Stimulated activated memory B cell treated with anti-CD40 and anti-IgM and Interleukin-4, amounts not matched to agents 10 μg/mL and 1 μg/mL and 100 μg/mL, for 72 hours (primary cell): Measurements from ENCODE around the gene SFI1.
A peak's percentile ranks its signal among the peaks of the same experiment; 100 is the strongest.

Experiments
- ATAC-seq: fragments of 150-1000 bp; cut with Tn5 transposase; 2 replicates; pipeline ENCODE4 v1.10.0; 2021
- H3K27ac Mint-ChIP-seq: one replicate; pipeline ENCODE4 v1.8.0; 2022; ENCODE audit warnings: mild to moderate bottlenecking, mixed read lengths
- H3K27me3 Mint-ChIP-seq: one replicate; pipeline ENCODE4 v1.8.0; 2022; ENCODE audit warnings: mixed read lengths
- H3K36me3 Mint-ChIP-seq: one replicate; pipeline ENCODE4 v1.8.0; 2022; ENCODE audit warnings: mixed read lengths
- H3K4me1 Mint-ChIP-seq: one replicate; pipeline ENCODE4 v1.8.0; 2022; ENCODE audit warnings: mixed read lengths
- H3K4me3 Mint-ChIP-seq: one replicate; pipeline ENCODE4 v1.8.0; 2022; ENCODE audit warnings: mild to moderate bottlenecking, moderate library complexity, mixed read lengths
- H3K9me3 Mint-ChIP-seq: one replicate; pipeline ENCODE4 v1.8.0; 2022; ENCODE audit warnings: mixed read lengths

Gene SFI1

DNA sequence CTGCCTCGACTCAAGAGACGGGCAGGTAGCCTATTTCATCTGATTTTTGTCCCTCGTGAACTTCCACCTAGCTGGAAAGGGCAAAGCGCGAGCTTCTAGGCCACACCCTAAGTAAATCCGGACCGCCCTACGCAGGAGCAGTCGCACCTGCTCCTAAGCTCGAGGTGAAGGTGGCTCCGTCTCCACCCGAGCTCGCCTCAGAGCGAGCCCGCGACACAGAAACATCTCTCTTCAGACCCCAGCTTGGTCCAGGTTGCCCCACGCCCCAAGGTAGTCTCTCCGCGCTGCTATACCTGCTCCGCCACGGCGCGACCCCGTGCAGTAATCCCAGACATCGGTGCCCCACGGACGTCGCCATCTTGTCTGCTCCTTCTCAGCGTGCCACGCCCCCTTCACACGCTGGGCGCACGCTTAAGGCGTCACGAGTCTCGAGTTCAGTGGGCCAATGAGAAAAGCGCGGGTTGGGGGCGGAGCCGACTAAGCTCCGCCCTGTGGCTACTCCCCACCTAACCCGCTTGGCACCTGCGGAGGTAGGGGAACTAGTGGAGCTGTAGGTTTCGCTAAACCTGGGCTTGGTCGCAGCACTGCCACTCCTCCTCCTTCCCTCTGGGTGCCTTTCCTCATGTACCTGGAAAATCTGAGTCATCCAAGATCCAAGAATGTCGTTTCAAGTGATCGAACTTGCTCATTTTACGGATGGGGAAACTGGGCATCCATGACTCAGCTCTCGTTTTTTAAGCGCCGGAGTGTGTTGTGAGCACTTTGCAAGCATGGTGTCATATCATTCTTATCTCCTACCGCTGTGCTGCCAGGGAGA, 165.7 kb downstream of the SFI1 start, which contains the start of gene PISD:
PISD (minus strand) TSS at position 365 of the 817 bp plus-strand sequence; CDS start at position 358, 7 bp downstream.
- peak within 1 kb of the TSS; percentile 86 for H3K4me3 Mint-ChIP-seq
- H3K4me1 Mint-ChIP-seq = peaks cover 31% of the 10 kb centered on the region
- H3K9me3 Mint-ChIP-seq = no peaks in the 10 kb centered on the region
- H3K27me3 Mint-ChIP-seq = no peaks in the 10 kb centered on the region
- H3K27ac Mint-ChIP-seq = peak within 1 kb of the TSS; percentile 85
- peaks cover 12% of the 10 kb centered on the region for H3K36me3 Mint-ChIP-seq
- ATAC-seq = peak; percentile 98

DNA sequence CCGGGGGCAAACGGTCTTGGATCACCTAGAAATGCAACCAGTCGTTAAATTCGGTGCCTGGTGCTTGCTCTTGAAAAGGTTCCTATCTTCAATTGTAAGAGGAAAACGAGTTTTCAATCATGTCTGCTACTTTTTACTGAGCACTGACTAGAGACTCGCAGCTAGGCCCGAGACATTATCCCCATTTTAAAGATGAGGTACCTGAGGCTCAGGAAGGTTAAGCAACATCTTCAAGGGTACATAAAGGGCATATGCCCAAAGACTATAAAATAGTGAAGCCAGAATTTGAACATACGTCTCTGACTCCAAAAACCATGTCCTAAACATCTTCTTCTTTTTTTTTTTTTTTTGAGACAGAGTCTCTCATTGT, 166.3 kb downstream of the SFI1 start:
- H3K27me3 Mint-ChIP-seq = no peaks in the 10 kb centered on the region
- peak overlapping the region; percentile 86 for H3K4me3 Mint-ChIP-seq
- H3K4me1 Mint-ChIP-seq = peaks cover 31% of the 10 kb centered on the region
- peak overlapping the region; percentile 85 for H3K27ac Mint-ChIP-seq
- H3K9me3 Mint-ChIP-seq = no peaks in the 10 kb centered on the region
- ATAC-seq = no peak
- H3K36me3 Mint-ChIP-seq = peaks cover 12% of the 10 kb centered on the region
